ENCODE results near the gene EN1.

EN1 gene

GRCh38 chr2:118843483-118844132 is 3.8 kb downstream of the EN1 start:
- DNase-seq (ENCODE audit: low read depth in 2 of 2): no peak

GRCh38 chr2:118842661-118843482 is 4.6 kb downstream of the EN1 start:
- no peak for DNase-seq (ENCODE audit: low read depth in 2 of 2)

- DNase-seq (ENCODE audit: low read depth in 2 of 2): no peak
These were observed 5.5 kb downstream of the EN1 start for GRCh38 chr2:118841828-118842461.

GRCh38 chr2:118841450-118841827 is 6.0 kb downstream of the EN1 start:
- no peak for DNase-seq (ENCODE audit: low read depth in 2 of 2)

- DNase-seq (ENCODE audit: low read depth in 2 of 2): no peak
These were observed 8.6 kb downstream of the EN1 start for GRCh38 chr2:118838741-118839455.

GRCh38 chr2:118837621-118838020 is 9.8 kb downstream of the EN1 start:
- DNase-seq (ENCODE audit: low read depth in 2 of 2): no peak

GRCh38 chr2:118837067-118837466 is 10.4 kb downstream of the EN1 start:
- no peak for DNase-seq (ENCODE audit: low read depth in 2 of 2)

GRCh38 chr2:118836411-118836930 is 11.0 kb downstream of the EN1 start:
- no peak for DNase-seq (ENCODE audit: low read depth in 2 of 2)

- no peak for DNase-seq (ENCODE audit: low read depth in 2 of 2)
These were observed 11.6 kb downstream of the EN1 start for GRCh38 chr2:118835746-118836410.

- DNase-seq (ENCODE audit: low read depth in 2 of 2): no peak
These were observed 12.3 kb downstream of the EN1 start for GRCh38 chr2:118834901-118835745.

GRCh38 chr2:118834440-118834810 is 13.0 kb downstream of the EN1 start:
- no peak for DNase-seq (ENCODE audit: low read depth in 2 of 2)

- DNase-seq (ENCODE audit: low read depth in 2 of 2): no peak
These were observed 13.6 kb downstream of the EN1 start for GRCh38 chr2:118833716-118834439.

- DNase-seq (ENCODE audit: low read depth in 2 of 2): no peak
These were observed 14.4 kb downstream of the EN1 start for GRCh38 chr2:118832791-118833715.

GRCh38 chr2:118832071-118832790 is 15.2 kb downstream of the EN1 start:
- no peak for DNase-seq (ENCODE audit: low read depth in 2 of 2)

- DNase-seq (ENCODE audit: low read depth in 2 of 2): no peak
These were observed 16.6 kb downstream of the EN1 start for GRCh38 chr2:118830881-118831280.

GRCh38 chr2:118830118-118830517 is 17.3 kb downstream of the EN1 start:
- no peak for DNase-seq (ENCODE audit: low read depth in 2 of 2)

GRCh38 chr2:118826093-118826492 is 21.4 kb downstream of the EN1 start:
- DNase-seq (ENCODE audit: low read depth in 2 of 2): no peak

GRCh38 chr2:118823633-118824032 is 23.8 kb downstream of the EN1 start:
- no peak for DNase-seq (ENCODE audit: low read depth in 2 of 2)
